Thoracic aorta (tissue), 2 donors: Measurements from ENCODE around the gene CCDC117. TPM values are rescaled to one million over a fixed set of nuclear protein-coding genes. Genes with fewer than 3 reads are reported as not detected.

ENCODE experiments used
- ATAC-seq: fragments of 150-250 bp; one replicate; pipeline ENCODE4 v1.8.0; 2017; ENCODE audit warnings: low read depth; ENCODE audit not compliant: insufficient number of reproducible peaks, low FRiP score
- DNase-seq: peaks from one replicate; pipeline ENCODE4 v3.0.0-alpha.2; 2020; ENCODE audit warnings: low spot score
- H3K27ac ChIP-seq, 2 donors: fragments of 200-600 bp; sonication (generic); 1 replicate in 1 of 2; 2 replicates in 1 of 2; pipeline ENCODE4 v1.5.1; 2016; ENCODE audit warnings: mild to moderate bottlenecking in 2 of 2, moderate library complexity in 2 of 2
- H3K27me3 ChIP-seq: fragments of 200-600 bp; sonication (generic); replicated peaks from 2 replicates; pipeline ENCODE4 v1.6.0; 2016; ENCODE audit warnings: mild to moderate bottlenecking; ENCODE audit not compliant: insufficient read depth
- H3K36me3 ChIP-seq: fragments of 200-600 bp; sonication (generic); one replicate; pipeline ENCODE4 v1.5.1; 2016
- H3K4me1 ChIP-seq, 2 donors: fragments of 200-600 bp; sonication (generic); 1 replicate in 1 of 2; 2 replicates in 1 of 2; pipeline versions ENCODE4 v1.5.1 to v1.6.0; 2016; ENCODE audit warnings: low read depth in 2 of 2, mild to moderate bottlenecking in 1 of 2; ENCODE audit not compliant: control insufficient read depth in 1 of 2
- H3K4me3 ChIP-seq: fragments of 200-600 bp; sonication (generic); 2 replicates; pipeline ENCODE4 v1.5.1; 2016; ENCODE audit warnings: mild to moderate bottlenecking
- H3K9me3 ChIP-seq: fragments of 200-600 bp; sonication (generic); 2 replicates; pipeline ENCODE4 v1.5.1; 2016
- total RNA-seq, 2 donors: library from RNA; depleted of rRNA; stranded (reverse); fragments of >200 nt; gene quantifications; one replicate each; pipeline versions ENCODE4 v1.1.0 to v1.2.3, GENCODE V29; 2016
- TF ChIP-seq, protein P1 (sequence below): fragments of 200-600 bp; sonication (generic); IDR thresholded peaks from one replicate; pipeline ENCODE4 v1.5.1; 2019; ENCODE audit warnings: antibody characterized with exemption

Gene CCDC117, protein sequence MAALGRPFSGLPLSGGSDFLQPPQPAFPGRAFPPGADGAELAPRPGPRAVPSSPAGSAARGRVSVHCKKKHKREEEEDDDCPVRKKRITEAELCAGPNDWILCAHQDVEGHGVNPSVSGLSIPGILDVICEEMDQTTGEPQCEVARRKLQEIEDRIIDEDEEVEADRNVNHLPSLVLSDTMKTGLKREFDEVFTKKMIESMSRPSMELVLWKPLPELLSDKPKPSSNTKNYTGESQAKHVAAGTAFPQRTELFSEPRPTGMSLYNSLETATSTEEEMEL
- total RNA-seq: 10 to 100 TPM; 15.2 to 18.4 TPM

- Histone ChIP-seq H3K4me3 (peak within 1 kb of the TSS; percentile 97), H3K27ac (peak within 1 kb of the TSS; percentile 96 to 99), H3K27me3 (no peaks in the 10 kb centered on the region), H3K36me3 (no peaks in the 10 kb centered on the region), H3K9me3 (no peaks in the 10 kb centered on the region), H3K4me1 (peaks cover 9 to 17% of the 10 kb centered on the region in 2 donors)
- TF ChIP-seq, protein P1, sequence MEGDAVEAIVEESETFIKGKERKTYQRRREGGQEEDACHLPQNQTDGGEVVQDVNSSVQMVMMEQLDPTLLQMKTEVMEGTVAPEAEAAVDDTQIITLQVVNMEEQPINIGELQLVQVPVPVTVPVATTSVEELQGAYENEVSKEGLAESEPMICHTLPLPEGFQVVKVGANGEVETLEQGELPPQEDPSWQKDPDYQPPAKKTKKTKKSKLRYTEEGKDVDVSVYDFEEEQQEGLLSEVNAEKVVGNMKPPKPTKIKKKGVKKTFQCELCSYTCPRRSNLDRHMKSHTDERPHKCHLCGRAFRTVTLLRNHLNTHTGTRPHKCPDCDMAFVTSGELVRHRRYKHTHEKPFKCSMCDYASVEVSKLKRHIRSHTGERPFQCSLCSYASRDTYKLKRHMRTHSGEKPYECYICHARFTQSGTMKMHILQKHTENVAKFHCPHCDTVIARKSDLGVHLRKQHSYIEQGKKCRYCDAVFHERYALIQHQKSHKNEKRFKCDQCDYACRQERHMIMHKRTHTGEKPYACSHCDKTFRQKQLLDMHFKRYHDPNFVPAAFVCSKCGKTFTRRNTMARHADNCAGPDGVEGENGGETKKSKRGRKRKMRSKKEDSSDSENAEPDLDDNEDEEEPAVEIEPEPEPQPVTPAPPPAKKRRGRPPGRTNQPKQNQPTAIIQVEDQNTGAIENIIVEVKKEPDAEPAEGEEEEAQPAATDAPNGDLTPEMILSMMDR: peak; percentile 20
- peak; percentile 90 for DNase-seq
- peak; percentile 95 for ATAC-seq
Measured at GRCh38 chr22:28772633-28773460, at the start of gene CCDC117. TSS of gene CCDC117 (plus strand) at chr22:28772695. CDS start at chr22:28772850, 155 bp downstream.

GRCh38 chr22:28728002-28728401, 44.5 kb upstream of the CCDC117 start:
- Histone ChIP-seq H3K27me3 (no peaks in the 10 kb centered on the region), H3K4me1 (no peaks in the 10 kb centered on the region), H3K36me3 (no peaks in the 10 kb centered on the region), H3K9me3 (no peaks in the 10 kb centered on the region), H3K4me3 (no peak overlapping the region), H3K27ac (no peak overlapping the region)
- no peak for DNase-seq
- no peak for ATAC-seq
- TF ChIP-seq, protein P1: no peak

DNA sequence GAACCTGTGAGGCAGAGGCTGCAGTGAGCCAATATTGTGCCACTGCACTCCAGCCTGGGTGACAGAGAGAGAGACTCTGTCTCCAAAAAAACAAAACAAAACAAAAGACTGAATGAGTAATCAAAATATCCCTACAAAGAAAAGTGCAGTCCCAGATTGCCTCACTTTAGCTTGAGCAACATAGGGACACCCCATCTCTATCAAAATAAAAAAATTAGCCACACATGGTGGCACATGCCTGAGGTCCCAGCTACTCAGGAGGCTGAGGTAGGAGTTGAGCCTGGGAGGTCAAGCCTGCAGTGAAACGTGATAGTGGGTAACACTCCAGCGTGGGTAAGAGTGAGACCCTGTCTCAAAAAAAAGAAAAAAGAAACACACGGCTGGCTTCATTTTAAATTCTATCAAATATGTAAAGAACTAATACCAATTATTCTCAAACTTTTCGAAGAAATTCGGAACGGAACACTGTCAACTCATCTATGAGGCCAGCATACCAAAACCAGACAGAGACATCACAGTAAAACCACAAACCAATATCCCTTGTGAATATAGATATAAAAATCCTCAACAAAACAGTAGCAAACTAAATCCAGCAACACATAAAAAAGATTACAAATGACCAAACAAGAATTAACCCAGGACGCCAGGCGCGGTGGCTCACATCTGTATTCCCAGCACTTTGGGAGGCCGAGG, 43.7 kb upstream of the CCDC117 start:
- H3K9me3 ChIP-seq: no peaks in the 10 kb centered on the region
- TF ChIP-seq, protein P1: no peak
- no peaks in the 10 kb centered on the region for H3K4me1 ChIP-seq
- no peak overlapping the region for H3K4me3 ChIP-seq
- DNase-seq (no peak), ATAC-seq (no peak)
- H3K27me3 ChIP-seq: no peaks in the 10 kb centered on the region
- no peak overlapping the region for H3K27ac ChIP-seq
- no peaks in the 10 kb centered on the region for H3K36me3 ChIP-seq

GRCh38 chr22:28730179-28730578, 42.3 kb upstream of the CCDC117 start:
- Histone ChIP-seq H3K36me3 (no peaks in the 10 kb centered on the region), H3K4me3 (no peak overlapping the region), H3K4me1 (no peaks in the 10 kb centered on the region), H3K27ac (no peak overlapping the region), H3K9me3 (no peaks in the 10 kb centered on the region), H3K27me3 (no peaks in the 10 kb centered on the region)
- TF ChIP-seq, protein P1: no peak
- DNase-seq (no peak), ATAC-seq (no peak)

DNA sequence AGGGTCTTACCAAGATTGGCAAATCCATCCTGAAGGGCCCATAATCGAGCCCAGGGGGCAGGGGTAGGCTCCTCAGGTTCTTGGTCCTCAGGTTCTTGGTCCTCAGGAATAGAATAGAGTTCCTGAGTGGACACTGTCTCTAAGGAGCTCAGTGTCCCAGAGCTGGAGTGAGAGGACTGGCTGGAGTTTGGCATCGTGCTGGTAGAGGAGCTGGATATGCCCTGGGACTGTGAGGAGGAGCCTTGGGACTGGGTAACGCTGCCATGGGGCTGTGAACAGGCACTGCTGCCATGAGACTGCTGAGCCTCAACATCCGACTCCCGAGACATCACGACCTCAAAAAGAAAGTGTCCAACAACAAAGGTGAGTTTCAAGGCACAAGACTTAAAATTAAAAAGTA, 38.1 kb upstream of the CCDC117 start:
- no peaks in the 10 kb centered on the region for H3K9me3 ChIP-seq
- TF ChIP-seq, protein P1: no peak
- no peaks in the 10 kb centered on the region for H3K27me3 ChIP-seq
- H3K4me3 ChIP-seq: no peak overlapping the region
- H3K4me1 ChIP-seq: no peaks in the 10 kb centered on the region
- DNase-seq (no peak), ATAC-seq (no peak)
- H3K36me3 ChIP-seq: no peaks in the 10 kb centered on the region
- H3K27ac ChIP-seq: no peak overlapping the region
